ENCODE data around the gene OR2K2. TPM values are rescaled to one million over a fixed set of nuclear protein-coding genes. Genes with fewer than 3 reads are reported as not detected.
"Not testable (repeated sequence)": the region's sequence is repeated elsewhere in the genome, so short reads cannot be mapped to it uniquely, and the experiment has no call there.

Gene OR2K2, protein sequence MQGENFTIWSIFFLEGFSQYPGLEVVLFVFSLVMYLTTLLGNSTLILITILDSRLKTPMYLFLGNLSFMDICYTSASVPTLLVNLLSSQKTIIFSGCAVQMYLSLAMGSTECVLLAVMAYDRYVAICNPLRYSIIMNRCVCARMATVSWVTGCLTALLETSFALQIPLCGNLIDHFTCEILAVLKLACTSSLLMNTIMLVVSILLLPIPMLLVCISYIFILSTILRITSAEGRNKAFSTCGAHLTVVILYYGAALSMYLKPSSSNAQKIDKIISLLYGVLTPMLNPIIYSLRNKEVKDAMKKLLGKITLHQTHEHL
- total RNA-seq, result not detected

DNA sequence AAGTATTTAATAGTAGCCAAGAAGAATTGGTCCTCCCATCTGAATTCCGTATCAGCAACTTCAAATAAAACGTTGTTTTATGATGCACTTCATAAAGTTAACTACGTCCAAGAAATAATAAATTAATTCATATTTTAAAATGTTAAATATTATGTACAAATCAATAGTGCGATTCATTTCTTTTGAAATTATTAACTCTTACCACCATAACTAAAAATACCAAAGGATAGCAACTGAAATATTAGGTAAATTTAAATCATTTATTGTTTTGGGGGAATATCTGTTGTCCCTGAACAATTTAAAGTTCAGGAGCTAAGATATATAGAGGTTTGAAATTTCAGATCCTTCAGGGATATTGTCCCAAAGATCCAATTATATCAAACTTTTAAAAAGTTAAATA is at the start of gene OR2K2:
TSS of gene OR2K2 (minus strand) at position 101 of the 400 bp plus-strand sequence. CDS start 1,791 bp downstream, outside the sequence.
- no peak for ATAC-seq

DNA sequence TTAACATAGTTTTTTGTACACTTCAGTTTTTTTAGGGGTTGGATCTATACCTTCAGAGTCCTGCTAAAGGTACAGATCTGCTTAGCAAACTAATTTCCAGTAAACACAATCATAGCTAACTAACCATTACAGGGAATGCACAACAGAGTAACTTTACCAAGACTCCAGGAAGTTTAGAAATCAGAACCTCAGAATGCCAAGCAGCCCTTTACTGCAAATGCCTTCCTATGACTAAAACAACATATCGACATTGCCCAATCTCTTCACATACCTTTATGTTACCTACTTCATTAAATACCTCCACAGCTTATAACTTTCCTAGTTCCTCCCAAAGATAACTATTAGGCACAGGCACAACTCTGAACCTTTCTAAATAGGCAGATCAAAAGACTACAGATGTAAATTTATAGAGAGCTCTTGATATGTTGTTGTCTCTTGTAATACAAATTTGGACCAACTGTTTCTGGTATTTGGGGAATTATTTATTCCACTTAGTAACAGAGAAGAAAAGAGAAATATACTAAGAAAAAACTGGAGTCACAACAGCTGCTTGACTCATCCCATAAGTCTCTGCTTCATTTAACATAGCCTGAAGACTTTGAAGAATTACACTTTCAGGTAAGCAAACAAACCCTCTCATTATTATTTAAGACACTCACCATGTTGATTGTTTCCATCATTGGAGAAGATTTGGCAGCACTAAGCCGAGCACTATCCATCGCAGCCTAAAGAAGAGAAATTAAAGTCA is 46.0 kb upstream of the OR2K2 start:
- ATAC-seq, result peak; percentile 46

DNA sequence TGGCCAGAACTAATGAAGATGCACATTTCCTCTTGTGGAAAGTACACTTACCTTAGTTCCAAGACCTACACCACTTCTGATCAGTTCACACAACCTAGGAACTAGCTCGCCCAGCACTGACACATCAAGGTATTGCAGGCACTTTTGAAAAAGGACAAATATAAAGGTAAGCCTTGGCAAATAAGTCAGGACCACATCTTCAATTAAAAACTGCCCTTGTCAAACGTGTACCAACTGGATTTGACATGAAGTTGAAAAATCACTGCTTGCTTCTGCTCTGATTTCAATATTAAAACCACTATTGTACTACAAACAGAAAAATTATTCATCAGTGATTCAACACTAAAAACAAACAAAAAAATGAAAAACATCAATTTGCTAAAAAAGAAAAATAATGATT is 45.0 kb upstream of the OR2K2 start:
- ATAC-seq, result no peak

DNA sequence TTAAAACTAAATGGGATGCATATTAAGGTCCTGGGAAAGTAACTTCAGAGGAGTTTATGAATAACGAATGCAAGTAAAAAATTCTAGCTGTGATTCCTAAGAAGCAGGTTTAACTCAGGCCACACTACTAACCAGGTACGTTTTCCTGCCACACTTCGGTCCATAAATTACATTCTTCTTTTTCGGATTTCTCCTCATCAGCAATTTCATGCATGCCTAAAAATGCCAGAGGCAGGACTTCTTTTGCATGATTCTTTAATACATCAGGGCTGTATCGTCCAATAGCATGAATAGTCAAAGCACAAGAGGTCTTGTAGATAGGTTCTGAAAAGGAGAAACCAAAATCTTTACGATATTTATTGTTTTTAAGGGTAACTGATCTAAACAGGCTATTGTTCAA is 42.3 kb upstream of the OR2K2 start:
- no peak for ATAC-seq

DNA sequence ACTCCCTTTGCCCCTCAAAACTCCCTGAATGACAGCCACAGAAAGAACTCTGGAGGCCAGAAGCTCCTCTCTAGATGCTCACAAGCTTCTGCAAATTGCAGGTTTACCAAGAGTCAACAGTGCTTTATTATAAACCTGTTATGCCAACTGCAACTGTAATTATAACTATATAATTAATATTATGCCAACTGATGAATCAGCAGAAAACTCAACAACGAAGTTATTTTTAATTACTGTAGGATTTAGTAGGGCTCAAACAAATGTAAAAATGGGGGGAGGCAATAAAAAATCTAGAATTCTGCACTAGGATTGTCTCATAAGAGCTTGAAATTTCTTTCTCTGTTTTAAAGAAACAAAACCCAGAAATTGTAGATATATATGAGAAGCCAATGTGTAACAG is 37.0 kb upstream of the OR2K2 start:
- no peak for ATAC-seq

DNA sequence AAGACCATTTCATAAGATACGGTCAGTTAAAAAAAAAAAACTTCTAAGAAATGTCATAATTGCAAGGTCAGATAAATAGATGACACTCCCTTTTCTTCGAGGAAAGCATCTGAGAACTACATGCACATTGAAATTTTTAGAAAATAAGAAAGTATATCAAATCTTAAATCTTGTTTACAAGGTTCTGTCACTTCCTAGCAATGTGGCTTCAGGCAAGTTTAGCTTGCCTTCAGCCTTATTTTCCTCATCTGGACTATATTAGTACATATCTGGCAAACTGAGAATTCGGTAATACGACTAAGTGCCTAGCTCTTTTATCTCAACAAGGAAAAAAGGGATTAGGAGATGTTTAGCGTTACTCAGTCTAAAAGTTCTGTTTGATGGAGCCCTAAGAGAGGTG is 32.5 kb upstream of the OR2K2 start:
- no peak for ATAC-seq

DNA sequence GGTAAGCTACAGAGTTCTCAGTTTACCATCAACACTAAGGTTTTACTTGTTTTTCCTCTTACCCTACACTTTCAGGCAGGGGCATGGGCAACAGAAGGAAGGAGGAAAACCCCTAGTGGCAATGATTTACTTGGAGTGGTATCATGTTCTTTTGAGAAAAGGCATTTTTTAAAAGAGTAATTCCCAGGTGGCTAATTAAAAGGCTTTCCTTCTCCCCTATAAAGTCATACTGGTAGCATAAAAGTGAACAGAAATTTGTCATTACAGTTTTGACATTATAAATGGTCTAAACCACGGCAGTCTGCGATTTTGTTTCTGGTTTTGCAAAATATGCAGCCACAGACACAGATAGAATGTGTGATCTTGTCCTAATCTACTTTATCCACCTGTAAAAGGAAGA is 30.9 kb upstream of the OR2K2 start:
- ATAC-seq, result no peak

DNA sequence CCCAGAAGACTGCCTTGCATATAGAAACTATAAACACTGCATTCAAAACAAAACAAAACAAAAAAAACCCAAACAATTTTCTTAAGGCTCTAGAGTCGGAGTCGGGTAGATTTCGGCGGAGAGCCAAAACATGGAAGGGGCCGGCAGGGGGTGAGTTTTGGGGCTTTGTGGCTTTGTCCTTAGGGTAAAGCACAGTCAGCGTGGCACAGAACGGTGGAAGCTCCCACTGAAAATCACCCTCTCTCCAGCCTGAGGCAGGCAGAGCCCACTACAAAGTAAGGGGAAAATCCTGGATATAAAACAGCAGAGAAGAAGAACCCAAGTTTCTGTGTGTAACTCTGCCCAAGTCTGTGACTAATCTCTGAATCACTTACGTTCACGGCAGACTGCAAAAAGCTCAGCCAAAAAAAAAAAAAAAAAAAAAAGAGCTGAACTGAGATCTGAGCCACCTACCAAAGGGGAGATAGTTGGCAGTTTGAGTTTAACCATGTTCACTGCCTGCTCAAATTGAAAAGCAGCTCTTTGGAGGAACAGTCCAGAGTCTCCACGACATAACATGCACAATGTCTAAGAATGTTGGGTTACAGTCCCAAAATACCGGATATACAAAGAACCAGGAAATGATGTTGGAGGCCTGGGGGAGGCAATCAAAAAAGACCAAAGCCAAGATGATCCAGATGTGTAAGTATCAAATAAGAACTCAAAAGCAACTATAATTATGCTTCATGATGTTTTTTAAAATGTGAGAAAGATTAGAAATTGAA is 26.6 kb upstream of the OR2K2 start:
- peak; percentile 77 for ATAC-seq

DNA sequence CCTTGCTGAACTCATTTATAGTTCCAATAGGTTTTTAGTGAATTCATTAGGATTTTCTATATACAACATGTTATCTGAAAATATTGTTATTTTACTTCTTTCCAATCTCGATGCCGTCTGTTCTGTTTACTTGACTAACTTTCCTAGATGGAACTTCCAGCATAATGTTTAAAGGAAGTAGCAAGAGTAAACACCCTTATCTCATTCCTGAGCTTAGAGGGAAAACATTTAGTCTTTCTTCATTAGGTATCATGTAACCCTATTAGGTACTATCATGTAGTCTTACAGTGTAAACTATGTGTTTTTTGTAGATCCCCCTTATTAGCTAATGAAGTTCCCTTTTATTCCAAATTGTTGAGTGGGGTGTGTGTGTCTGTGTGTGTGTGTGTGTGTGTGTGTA is 22.5 kb upstream of the OR2K2 start:
- no peak for ATAC-seq

DNA sequence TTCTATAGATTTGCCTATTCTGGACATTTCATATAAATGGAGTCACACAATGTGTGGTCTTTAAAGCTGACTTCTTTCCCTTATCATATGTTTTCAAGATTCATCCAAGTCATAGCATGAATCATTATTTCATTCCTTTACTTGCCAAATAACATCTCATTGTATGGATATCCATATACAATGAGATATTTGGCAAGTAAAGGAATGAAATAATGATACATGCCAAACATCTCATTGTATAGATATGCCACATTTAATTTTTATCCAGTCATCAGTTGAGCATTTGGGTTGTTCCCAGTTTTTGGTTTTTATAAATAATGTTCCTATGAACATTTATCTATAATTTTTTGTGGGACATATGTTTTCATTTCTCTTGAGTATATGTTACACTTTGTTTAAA is 20.5 kb upstream of the OR2K2 start:
- no peak for ATAC-seq

DNA sequence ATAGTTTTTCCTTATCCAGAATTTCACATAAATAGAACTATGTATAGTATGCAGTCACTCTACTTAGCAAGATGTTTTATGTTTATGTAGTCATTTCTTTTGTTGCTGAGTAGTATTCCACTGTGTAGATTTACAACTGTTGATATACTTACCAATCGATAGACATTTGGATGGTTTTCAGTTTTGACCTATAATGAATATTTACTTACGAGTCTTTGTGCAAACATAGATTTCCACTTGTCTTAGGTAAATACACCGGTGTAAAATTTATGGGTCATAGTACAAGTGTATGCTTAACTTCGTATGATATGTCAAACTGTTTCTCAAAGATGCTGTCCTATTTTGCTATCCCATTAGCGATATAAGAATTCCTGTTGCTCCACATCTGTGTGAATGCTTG is 19.7 kb upstream of the OR2K2 start:
- no peak for ATAC-seq

DNA sequence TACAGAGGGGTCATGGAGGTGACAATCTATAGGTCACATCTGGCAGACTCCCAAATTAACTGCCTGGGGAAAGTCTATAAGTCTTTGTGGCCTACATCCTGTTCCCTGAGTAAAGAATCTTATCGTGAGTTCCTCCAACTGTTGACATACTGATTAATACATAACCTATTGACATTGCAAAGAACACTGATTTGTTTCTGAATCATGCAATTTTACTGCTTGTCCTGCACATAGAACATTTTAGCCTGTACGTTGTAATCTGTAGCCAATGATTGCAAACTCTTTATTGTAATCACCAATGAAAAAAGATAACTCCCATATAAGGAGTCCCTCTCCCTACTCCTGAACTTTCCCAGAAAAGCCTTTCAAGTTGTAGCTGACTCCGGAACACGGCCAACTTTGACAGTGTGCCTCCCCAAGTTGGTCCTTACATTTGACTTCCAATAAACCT is 18.8 kb upstream of the OR2K2 start:
- ATAC-seq, result no peak

DNA sequence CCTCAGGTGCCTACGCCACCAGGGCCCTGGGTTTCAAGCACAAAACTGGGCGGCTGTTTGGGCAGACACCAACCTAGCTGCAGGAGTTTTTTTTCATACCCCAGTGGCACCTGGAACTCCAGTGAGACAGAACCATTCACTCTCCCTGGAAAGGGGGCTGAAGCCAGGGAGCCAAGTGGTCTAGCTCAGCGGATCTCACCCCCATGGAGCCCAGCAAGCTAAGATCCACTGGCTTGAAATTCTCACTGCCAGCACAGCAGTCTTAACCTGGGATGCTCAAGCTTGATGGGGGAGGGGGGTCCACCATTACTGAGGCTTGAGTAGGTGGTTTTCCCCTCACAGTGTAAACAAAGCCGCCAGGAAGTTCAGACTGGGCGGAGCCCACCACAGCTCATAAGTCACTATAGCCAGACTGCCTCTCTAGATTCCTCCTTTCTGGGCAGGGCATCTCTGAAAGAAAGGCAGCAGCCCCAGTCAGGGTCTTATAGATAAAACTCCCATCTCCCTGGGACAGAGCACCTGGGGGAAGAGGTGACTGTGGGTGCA is 4.4 kb upstream of the OR2K2 start:
- not testable (repeated sequence) for ATAC-seq

DNA sequence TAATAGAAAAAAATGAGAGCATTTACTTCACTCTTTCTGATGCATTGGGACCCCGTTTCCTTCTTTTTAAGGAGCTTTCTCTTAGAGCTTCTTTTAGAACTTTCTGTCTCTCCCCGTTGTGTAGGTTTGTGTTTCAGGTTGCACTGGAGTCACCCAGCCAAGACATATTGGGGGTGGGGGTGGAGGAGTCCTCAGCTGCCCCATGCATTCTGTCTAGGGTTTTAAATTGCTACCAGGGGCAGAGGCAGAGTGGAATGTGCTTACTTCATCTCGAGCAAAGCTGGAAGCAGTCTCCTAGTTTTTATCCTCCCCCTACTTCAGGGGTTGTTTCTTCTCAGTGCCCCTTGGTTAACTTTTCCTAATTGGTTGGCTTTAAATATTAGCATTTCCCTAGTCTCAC is 9.4 kb downstream of the OR2K2 start:
- no peak for ATAC-seq

DNA sequence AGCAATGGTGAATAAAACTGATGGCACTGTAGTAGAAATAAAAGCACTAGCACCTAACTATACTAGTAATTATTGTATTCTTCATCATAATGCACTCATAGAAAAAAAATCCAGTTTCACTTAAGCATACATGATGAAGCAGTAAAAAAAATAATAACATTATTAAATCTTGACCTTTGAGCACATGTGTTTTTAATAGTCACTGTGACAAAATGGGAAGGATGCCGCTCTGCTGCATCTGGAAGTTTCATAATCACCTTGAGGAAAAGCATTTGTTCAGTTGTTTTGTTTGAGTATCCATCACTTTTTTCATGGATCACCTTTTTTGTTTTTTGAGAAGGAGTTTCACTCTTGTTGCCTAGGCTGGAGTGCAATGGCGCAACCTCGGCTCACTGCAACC is 13.2 kb downstream of the OR2K2 start:
- ATAC-seq, result no peak

DNA sequence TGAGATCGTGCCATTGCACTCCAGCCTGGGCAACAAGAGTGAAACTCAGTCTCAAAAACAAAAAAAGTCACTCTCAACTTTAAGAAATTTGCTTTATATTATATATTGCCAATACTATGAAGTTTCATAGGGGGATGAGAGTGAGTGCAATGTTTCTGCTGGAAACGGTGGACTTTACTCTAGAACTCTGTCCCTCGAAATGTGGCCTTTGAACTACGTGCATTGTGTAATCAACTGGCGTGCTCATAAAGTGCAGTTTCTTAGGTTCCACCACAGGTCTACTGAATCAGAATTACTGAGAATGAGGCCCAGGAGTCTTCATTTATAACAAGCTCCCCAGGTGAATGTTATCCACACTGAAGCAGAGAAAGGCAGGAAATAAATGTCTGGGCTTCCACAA is 24.1 kb downstream of the OR2K2 start:
- ATAC-seq, result no peak

DNA sequence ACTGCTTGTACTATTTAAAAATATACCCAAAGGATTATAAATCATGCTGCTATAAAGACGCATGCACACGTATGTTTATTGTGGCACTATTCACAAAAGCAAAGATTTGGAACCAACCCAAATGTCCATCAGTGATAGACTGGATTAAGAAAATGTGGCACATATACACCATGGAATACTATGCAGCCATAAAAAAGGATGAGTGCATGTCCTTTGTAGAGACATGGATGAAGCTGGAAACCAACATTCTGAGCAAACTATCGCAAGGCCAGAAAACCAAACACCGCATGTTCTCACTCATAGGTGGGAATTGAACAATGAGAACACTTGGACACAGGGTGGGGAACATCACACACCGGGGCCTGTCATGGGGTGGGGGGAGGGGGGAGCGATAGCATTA is 26.0 kb downstream of the OR2K2 start:
- ATAC-seq, result not testable (repeated sequence)

DNA sequence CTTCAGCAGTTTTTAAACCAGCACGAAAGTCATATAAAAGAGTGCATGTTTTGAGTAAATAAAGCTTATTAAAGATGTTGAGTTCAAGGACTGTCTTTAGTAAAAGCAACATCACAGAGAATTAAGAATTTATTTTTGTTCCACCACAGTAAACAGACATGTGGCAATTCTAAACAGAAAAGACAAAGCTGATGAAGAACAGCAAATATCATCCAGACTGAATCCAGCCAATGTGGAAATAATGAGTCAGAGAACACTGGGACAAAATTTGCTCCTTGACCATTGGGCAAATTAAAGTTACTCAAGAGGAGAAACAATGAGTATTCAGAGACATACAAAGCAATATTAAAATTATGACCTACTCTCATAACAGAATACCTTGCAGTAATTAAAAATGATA is 28.8 kb downstream of the OR2K2 start:
- ATAC-seq, result no peak

DNA sequence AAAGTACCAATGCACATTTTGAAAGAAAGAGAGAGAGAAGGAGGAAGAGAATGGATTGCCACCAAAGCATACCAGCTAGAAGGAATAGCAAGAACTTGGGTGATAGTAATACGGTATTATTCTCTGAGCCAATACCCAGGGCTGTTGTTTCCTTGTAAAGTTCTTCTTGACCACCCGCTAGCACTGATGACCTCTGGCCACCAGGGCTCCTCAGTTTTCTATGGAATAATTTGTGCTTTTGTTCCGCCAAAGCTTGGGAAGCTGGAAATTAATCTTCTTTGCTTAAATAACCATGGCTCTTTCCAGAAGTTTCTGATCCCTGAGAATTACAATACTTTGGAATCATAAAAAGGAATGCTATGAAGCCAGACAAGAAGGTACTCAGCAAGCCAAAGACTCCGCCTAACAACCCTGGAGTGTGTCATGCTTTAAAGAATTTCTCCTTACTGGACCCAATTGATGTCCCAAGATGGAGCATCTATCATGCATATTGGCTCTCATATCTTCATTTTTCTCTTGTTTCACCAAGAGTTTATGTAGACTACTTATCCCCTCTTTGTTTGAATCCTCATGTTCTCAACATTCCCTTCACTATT is 29.8 kb downstream of the OR2K2 start:
- ATAC-seq, result no peak

DNA sequence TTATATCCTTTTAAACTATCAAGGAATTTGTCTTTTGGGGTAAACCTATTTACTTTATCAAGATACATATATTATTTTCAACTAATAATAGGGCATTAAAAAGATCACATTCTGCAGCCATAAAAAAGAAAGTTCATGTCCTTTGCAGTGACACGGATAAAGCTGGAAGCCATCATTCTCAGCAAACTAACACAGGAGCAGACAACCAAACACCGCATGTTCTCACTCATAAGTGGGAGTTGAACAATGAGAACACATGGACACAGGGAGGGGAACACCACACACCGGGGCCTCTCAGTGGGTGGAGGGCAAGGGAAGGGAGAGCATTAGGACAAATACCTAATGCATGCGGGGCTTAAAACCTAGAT is 30.4 kb downstream of the OR2K2 start:
- not testable (repeated sequence) for ATAC-seq

DNA sequence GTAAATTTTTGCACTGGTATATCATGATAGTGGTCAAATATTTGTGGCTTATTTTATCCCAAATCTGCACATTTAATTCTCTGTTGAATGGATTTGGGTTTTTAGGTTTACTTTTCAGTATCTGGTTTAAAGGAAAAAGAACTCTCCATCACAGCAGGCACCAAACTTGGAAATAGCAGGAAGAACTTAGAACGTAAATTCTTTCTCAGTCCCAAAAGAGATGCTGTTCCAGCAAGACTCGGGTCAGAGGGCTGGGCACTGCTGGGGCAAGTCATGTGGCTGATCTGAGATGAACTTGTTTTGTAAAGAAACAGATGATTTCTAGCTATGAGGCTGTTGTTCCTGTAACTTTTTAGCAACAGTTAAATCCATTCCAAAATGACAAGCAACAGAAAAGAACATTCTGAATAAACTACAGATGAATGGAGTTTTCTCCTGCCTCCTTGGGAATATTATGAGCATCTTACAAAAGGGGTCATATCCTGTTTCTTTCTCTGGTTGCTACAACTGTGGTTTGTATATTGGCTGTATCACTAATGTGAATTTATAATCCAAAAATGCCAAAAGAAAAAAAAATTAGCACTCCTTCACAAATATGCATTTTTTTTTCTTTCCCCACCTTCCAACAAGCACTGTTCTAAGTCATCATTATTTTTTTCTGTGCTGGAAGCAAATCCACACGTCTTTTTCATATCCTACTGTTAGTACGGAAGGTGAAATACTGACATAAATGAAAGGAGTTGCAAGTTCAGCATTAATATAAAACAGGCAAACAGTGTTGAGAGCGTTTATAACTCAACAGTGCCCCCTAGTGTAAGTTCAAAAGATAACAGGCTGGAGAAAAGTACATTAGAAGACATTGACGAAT is 31.1 kb downstream of the OR2K2 start:
- peak; percentile 73 for ATAC-seq

DNA sequence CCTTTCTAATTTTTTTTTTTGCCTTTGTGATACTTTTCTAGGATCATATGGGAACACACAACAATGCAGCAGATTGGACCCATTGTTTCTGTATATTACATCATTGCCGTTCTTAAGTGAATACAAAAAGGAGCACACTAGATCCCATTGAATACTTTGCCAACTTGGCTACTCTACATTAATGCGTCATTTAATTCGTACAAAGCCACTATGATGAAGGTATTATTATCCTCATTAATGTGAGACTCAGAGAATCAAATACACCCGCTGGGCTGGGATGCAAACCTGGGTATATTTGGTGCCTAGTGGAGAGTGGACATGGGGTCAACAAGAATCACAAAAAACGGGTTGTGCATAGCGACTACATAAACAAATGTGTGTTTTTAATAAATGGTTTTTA is 31.9 kb downstream of the OR2K2 start:
- no peak for ATAC-seq
